Fibroblast of villous mesenchyme (primary cell): Measurements from ENCODE around the gene DENND2A. TPM values are rescaled to one million over a fixed set of nuclear protein-coding genes. Genes with fewer than 3 reads are reported as not detected.
"Not testable (repeated sequence)": the region's sequence is repeated elsewhere in the genome, so short reads cannot be mapped to it uniquely, and the experiment has no call there.

Source experiments
- DNase-seq: peaks from one replicate; pipeline ENCODE4 v3.0.0-alpha.2; 2010; ENCODE audit warnings: low read depth
- H3K4me3 ChIP-seq: 2 replicates; pipeline ENCODE4 v1.5.1; 2011; ENCODE audit warnings: low read depth, mild to moderate bottlenecking, low read length
- total RNA-seq: library from RNA; depleted of rRNA; stranded (reverse); fragments of >200 nt; gene quantifications from 2 replicates; pipeline ENCODE4 v1.2.3, GENCODE V29; 2012
- TF ChIP-seq, protein P1 (sequence below): IDR thresholded peaks from 2 replicates; pipeline ENCODE4 v1.5.1; 2012; ENCODE audit warnings: low read depth, mild to moderate bottlenecking, low read length; ENCODE audit not compliant: insufficient read depth

DENND2A gene
- total RNA-seq, 1 donor: 25.5 TPM

DNA sequence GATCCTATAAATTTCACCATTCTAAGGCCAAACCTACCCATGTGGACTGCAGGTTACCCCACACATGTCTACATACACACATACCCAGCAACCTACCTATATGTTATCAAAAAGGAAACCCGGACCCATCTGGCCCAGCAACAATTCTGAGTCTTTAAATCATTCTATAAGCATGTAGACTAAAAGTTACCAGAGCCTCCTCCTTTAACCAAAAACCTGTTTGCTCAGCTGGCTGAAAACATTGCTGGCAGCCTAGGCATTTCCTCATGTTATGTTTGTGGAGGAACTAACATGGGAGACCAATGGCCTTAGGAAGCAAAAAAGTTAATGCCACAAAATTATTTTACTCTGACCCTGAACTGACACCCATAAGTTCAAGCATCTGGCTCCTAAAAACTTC is 26.9 kb upstream of the DENND2A start:
- DNase-seq: no peak
- TF ChIP-seq, protein P1, sequence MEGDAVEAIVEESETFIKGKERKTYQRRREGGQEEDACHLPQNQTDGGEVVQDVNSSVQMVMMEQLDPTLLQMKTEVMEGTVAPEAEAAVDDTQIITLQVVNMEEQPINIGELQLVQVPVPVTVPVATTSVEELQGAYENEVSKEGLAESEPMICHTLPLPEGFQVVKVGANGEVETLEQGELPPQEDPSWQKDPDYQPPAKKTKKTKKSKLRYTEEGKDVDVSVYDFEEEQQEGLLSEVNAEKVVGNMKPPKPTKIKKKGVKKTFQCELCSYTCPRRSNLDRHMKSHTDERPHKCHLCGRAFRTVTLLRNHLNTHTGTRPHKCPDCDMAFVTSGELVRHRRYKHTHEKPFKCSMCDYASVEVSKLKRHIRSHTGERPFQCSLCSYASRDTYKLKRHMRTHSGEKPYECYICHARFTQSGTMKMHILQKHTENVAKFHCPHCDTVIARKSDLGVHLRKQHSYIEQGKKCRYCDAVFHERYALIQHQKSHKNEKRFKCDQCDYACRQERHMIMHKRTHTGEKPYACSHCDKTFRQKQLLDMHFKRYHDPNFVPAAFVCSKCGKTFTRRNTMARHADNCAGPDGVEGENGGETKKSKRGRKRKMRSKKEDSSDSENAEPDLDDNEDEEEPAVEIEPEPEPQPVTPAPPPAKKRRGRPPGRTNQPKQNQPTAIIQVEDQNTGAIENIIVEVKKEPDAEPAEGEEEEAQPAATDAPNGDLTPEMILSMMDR: no peak
- no peak overlapping the region for H3K4me3 ChIP-seq

GRCh38 chr7:140662938-140663337 is 22.3 kb upstream of the DENND2A start:
- DNase-seq, H3K4me3 ChIP-seq: not testable (repeated sequence)

DNA sequence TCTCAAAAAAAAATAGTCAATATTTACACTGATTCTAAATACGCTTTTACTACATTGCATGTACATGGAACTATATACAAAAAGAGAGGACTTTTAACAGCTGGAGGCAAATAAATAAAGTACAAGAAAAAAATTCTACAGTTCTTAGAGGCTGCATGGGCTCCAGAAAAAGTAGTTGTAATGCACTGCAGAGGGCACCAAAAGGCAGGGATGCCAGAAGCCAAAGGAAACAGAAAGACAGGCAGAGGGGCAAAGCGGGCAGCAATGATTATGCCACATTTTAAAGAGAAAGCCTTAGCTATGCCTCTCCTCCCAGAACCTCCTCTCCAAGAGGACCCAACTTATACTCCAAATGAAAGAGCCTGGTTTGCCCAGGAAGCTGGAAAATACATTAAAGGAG is 20.5 kb upstream of the DENND2A start:
- DNase-seq: no peak
- no peak overlapping the region for H3K4me3 ChIP-seq
- TF ChIP-seq, protein P1: peak; percentile 18

DNA sequence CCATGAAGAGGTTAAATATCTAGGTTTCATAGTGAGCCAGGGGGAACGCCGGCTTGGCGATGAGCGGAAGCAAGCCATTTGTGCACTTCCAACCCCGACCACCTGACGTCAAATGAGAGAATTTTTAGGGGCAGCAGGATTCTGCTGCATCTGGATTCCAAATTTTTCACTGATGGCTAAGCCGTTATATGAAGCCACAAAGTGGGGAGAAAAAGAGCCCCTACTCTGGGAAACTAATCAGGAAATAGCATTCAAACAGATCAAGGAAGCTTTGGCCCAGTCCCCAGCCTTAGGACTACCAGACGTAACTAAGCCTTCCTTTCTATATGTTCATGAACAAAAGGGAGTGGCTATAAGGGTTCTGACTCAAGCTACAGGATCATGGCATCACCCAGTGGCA is 19.2 kb upstream of the DENND2A start:
- TF ChIP-seq, protein P1: no peak
- H3K4me3 ChIP-seq: no peak overlapping the region
- no peak for DNase-seq

DNA sequence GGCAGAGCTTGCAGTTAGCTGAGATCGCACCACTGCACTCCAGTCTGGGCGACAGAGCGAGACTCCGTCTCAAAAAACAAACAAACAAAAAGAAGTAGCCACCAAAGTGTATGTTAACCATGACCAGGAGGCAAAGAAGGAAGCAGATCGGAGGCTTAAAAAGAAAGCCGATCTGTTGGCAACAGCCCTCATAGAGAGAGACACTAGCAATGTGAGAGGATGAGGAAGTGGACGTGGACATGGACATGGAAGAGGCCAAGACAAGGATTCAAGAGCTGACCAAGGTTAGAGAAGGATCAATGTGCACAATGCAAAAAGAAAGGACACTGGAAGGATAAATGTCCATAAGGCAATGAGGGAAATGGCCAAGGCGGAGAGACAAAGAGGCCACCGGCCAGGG is 17.3 kb upstream of the DENND2A start:
- DNase-seq: no peak
- no peak overlapping the region for H3K4me3 ChIP-seq
- TF ChIP-seq, protein P1: no peak

DNA sequence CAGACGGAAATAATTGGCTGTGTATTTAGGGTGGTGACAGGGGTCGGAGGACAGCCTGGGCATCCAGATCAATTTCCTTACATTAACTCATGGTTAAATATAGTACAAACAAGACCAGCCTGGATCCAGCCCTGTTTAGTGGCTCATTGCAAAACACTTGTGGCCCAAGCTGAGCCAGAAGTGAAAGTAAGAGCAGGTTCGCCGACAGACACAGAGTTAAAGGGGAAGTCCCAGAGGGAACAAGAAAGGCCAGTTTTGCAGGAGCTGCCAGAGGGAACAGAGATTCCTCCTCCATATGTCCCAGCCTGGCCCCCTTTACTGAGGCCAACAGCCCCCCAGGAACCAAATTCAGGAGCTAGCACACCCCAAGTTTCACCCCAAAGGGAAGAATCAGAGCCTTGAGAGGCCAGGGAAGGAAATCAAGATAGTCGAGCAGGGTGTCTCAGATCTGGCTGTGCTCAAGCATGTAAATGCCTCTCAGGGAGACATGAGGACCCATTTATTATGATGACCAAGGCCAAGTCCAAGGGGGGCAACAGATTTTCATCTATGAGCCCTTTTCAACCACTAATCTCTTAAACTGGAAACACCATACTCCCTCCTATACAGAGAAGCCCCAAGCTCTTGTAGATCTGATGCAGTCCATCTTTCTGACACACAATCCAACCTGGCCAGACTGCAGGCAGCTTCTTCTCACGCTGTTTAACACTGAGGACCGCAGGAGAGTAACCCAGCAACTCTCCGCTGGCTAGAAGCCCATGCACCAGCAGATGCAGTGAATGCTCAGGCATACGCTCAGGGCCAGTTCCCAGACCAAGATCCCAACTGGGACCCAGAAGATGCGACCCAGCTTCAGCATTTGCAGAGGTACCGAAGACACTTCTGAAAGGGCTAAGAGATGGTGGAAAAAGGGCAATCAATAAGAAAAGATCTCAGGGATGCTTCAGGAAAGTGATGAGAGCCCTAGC is 16.2 kb upstream of the DENND2A start:
- DNase-seq: peak; percentile 86
- TF ChIP-seq, protein P1: no peak
- H3K4me3 ChIP-seq: peak overlapping the region; percentile 48

DNA sequence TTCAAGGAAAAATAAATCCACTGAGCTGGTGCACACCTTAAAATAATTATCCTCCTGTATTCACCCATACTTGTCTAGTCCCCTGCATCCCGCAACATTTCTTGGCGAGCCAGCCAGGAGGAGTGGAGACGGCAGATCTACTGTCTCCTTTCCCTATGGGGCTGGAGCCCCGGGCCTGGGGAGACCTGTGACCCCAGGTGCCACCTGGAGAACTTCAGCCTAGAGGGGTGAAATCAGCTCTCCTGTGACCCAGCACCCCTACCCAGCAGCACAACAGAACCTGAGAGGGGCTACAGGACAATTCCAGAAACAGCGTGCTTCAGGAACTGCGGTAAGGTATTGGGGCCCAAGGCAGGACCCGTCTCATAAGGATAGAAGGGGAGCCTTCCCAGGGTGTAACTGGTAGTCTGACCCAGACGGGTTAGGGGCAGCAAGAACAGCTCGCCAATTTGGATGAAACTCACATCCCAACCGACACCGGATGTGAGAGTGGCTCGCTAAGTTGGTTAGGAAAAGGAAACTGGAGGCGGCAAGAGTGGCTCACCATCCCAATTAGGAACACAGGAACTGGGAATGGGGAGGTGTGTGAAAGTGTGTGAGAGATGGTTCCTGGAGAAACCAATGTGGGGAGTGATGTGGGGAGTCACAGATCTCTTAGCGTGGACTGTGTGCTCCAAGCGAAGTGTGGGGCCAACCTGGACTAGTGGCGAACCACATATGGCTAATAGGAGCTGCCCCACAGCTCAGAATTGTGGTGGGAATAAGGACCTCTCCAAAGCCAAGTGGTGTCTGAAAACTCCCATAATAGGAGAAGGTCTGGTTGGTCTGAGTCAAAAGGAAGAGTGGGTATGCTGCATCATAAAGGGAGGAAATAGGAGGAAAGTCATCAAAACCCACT is 15.1 kb upstream of the DENND2A start:
- no peak overlapping the region for H3K4me3 ChIP-seq
- no peak for DNase-seq
- TF ChIP-seq, protein P1: no peak
